GM19240 (cell line): ENCODE measurements around the gene LRRC59.
"Not testable (repeated sequence)": the region's sequence is repeated elsewhere in the genome, so short reads cannot be mapped to it uniquely, and the experiment has no call there.

Experiments used
- DNase-seq: peaks from one replicate; pipeline ENCODE4 v3.0.0; 2011; ENCODE audit warnings: low spot score; ENCODE audit not compliant: insufficient read length

LRRC59 gene

DNA sequence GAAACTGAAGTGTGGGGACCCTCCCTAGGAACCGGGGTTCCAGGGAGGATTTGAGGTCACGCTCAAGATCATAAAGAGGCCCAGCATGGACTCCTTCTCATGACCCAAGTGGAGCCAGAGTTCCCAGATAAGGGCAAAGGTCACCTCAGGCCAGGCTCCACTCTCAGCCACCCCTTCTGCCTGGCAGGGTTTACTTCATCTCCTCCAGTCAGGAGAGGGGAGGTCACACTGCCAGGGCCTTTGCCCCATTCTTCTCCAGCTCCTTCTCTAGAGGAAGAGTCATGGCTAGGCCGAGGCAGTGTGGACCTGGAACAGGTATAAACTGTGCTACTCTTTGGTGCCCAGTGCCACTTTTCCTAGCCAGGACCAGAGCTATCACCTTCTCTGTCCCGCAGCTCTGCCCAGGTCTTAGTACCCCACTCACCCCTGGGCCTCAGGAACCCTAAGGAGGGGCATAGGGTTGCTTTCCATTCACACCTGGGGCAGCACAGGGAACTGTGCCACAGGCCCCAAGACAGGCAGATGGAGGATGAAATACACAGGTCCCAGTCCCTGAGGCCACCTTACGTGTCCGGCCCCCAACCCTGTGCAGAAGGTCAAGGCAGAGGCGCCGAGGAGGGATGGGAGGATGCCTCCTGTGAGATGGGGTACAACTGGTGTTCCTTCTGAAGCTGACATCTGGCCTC, 27.8 kb upstream of the LRRC59 start:
- no peak for DNase-seq

DNA sequence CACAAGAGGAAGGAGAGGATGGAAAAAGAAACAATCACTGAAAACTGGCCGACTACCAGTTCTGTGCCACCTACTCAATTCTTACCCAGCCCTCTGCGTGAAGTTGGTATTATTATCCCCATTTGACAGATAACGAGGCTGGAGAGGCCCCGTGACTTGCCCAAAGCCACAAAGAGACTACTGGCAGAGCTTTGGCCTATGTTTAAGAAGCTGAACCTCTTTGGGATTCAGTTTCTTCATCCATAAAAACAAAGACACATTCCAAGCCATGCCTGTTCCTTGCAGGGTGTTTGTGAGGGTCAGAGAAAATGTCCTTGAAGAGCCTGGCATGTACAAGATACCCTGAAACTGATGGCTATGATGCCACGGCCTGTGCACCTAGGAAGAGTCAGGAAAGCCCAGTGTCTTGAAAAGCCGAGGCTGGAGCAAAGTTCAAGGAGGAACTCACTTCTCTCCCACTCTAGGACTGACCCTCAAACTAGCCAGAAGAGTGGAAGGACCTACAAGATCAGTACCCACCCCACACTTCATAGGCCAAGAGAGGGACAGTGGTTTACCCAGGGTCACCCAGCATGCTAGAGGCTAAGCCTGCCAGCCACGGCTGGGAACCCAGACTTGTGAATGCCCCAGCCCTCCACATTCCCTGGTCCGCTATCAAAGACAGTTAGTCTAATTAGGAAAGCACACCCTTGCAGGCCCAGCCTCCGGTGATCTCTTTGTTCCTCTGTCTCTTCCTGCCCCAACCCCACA, 27.1 kb upstream of the LRRC59 start:
- DNase-seq, result no peak

DNA sequence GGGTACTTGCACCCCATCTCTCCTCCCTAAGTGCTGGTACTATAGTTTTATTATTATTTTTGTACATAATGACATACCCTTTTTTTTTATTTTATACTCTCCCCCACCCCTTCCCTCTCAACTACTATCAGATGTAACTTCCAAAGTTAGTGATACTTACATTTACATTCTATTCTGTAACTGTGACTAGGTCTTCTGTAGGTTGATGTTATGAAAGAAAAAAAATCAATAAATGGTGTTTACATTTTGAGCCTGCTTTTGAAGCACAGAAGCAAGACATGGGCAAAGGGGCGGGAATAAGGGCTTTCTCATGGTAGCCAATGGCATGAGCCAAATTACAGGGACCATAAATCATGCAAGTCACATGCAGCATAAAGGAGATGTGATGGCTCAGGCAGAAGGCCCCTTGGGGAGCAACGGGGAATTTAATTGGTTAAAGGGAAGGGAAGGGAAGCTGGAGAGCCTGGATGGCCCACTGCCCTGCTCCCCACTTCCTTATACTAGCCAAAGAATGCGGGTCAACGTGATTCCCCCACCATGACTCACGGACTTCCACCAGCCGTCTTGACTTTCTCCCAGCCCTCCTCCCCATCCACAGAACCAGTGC, 26.3 kb upstream of the LRRC59 start:
- DNase-seq, result no peak

DNA sequence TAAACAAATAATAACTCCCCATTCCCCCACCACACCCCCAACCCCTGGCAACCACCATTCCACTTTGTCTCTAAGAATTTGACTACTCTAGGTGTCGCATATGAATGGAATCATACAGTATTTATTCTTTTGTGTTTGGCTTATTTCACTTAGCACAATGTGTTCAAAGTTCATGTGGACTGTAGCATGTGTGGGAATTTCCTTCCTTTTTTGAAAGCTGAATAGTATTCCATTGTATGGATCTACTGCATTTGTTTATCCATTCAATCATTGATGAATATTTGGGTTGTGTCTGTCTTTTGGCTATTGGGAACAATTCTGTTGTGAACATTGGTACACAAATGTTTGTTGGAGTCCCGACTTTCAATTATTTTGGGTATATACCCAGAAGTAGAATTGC, 25.4 kb upstream of the LRRC59 start:
- no peak for DNase-seq

DNA sequence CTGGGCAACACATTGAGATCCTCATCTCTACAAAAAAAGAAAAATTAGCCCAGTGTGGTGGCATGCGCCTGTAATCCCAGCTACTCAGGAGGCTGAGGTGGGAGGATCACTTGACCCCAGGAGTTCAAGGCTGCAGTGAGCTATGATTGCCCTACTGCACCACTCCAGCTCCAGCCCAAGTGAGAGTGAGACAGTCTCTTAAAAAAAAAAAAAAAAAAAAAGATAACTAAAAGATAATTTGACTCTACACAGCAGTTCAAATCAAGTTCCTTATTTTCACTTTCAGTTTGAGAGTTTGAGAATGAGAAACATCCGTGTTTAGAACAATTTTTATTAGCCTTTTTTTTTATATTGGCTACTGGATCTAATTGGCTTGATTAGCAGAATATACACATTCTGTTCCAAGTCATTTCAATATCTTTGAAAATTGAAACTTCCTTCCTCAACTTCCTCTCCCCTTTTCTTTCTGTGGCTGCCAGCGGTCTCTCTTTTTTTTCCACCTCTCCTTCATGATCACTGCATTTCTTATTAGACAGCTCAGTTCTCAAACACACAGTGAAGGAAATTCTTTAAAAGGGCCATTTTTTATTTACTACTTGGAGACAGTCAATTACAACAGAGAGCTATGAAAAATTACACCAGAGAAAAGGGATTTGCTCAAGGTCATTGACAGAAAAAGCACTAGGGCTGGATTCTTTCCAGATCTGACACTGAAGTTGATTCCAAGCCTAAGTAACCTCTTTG, 24.2 kb upstream of the LRRC59 start:
- no peak for DNase-seq

DNA sequence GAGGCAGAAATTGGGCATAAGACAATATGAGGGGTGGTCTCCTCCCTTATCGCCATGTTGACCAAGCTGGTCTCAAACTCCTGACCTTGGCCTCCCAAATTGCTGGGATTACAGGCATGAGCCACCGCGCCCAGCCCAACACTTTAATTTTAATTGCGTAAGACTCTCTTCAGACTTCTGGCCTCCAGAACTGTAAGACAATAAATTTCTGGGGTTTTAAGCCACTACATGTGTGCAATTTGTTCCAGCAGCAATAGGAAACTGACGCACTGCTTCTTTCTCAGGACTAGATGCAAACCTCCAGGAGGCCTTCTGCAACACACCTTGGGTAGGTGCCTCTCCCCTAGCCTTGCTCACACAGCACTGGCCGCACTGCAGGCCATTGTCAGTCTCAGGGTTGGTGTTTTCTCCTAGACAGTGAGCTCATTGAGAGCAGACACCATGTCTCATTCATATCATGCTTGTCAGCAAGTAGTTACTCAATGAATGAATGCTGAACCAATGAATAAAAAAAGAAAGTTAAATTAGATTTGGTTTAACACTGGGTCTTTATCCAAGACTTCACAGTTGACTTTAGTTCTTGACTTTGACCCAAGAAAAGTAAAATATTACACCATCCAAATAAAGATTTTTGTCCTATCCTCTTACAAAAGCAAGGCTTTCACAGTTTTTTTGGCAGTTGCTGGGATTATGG, 23.2 kb upstream of the LRRC59 start:
- DNase-seq, result no peak

DNA sequence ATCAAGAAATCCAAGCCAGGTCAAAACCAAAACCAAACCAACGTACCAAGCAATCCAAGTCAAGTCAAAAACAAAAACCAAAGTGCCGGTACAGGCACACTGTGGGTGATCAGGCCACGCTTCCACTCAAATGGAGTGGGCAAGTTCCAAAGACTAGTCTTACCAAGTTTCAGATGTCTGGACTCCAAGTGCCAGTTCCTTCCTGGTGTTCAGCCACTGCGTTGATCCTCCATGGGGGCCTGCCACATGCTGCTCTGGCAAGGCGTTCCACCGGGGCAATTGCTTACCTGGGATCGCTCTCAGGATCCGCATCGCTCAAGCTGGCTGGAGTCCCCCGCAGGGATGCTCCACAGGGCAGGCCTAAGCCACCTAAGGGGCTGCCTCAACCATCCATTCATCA, 22.3 kb upstream of the LRRC59 start:
- DNase-seq, result not testable (repeated sequence)

DNA sequence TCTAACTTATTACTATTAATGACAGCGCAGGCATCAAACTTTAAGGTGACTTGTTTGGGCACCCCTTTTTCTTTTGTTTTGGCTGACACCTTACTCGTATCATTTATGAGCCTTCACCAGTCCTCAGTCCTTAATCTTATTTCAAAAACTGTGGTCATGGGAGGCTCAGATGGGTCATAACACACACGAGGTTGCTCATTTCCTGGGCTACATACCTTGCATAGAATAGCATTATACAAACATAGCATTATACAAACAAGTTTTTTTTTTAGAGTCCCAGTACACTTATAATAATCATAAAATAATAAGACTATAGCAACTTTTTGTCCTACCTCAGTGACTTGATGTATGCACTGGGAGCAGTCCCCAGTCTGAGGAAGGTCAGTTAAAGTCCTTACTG, 17.5 kb upstream of the LRRC59 start:
- no peak for DNase-seq

DNA sequence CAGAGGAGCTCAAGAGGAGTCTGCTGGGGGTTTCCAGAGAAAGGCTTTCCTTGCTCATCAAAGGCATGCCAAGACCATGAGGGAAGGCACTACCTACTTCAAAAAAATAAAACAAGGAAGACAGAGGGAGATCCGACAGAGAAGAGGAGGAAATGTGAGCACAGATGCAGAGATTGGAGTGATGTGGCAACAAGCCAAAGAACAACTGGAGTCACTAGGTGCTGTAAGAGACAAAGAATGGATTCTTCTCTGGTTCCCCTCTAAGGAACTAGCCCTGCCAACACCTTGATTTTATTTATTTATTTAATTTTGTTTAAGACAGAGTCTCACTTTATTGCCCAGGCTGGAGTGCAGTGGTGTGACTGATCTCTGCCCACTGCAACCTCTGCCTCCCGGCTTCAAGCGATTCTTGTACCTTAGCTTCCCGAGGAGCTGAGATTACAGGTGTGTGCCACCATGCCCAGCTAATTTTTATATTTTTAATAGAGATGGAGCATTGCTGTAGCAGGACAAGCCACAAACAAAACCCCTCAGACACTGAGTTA, 14.9 kb upstream of the LRRC59 start:
- no peak for DNase-seq

DNA sequence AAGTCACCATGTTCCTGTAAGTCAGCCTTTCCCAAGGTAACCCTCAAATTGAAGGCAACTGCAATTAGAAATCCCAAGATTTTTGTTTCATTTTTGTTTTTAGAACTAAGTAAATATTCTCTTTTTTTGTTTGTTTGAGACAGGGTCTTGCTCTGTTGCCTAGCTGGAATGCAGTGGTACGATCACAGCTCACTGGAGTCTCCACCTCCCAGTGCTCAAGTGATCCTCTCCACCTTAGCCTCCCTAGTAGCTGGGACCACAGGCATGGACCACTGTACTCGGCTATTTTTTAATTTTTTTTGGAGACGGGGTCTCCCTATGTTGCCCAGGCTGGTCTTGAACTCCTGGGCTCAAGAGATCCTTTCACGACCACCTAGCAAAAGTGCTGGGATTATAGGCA, 10.6 kb upstream of the LRRC59 start:
- DNase-seq, result no peak

DNA sequence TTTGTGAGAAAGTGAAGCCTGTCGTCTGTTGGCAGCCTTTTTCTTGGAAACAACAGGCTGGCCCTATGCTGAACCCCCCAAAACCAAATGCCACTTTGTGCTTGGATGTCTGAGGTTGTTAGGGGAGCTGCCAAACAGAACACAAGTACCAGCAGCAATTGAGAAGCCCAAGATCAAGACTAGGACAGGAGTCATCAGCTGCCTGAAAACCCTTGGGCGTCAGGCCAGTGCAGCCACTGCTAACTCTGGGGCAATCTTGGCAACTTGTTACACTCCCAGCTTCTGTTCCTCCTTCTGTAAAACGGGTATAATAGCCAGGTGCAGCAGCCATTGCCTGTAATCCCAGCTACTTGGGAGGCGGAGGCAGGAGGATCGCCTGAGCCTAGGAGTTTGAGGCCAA, 9.3 kb upstream of the LRRC59 start:
- no peak for DNase-seq

DNA sequence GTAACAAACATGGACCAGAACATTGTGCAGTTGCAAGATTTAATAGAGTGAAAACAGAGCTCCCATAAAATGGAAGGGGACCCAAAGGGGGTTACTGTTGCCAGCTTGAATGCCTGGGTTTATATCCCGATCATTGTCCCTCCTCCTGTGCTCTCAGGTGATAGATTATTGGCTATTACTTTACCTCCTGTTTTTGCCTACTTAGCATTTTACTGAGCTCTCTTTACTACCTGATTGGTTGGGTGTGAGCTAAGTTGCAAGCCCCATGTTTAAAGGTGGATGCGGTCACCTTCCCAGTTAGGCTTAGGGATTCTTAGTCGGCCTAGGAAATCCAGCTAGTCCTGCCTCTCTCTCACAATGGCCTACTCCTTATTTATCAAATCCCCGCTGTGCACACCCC, 8.0 kb upstream of the LRRC59 start:
- not testable (repeated sequence) for DNase-seq

DNA sequence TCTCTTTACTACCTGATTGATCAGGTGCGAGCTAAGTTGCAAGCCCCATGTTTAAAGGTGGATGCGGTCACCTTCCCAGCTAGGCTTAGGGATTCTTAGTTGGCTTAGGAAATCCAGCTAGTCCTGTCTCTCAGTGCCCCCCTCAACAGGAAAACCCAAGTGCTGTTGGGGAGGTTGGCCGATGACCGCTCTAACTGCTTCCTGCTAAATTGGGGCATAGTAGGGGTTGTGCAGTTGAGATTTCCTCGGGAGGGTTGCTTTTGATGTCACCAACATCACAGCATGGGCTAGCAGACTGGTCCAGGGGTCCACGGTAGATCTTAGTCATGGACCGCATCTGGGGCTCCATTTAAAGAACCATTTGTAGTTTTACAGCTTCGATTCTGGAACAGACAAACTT, 2.3 kb upstream of the LRRC59 start:
- DNase-seq, result not testable (repeated sequence)

DNA sequence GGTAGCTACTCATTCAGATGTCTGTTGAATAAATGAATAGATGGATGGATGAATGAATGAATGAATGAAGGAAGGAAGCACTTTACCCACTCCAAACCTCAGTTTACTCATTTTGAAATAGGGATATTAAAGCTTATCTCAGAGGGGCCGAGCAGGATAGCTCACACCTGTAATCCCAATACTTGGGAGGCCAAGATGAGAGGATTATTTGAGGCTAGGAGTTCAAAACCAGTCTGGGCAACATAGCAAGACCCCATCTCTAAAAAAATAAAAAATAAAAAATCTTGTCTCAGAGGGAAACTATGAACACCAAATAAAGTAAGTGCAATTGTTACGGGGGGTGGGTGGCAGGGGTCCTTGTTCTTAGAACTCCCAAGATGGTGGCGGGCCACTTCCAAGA, 1.3 kb upstream of the LRRC59 start:
- DNase-seq, result not testable (repeated sequence)

DNA sequence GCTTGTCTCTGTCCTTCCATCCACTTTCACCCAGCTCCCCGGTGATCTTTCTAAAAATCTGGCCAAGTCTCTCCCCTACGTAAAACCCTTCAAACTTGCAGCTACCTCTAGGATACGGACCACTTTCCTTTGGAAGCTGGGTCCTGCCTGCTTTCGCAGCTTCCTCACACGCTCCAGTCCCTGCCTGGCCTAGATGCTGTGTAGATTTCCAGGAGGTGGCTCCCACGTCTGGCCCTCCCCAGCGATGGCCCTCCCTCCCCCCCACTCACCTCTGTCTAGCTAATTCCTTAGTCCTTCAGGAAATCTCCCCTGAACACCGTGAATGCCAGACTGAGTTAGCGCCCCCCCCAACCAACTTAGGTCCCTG, 579 bp upstream of the LRRC59 start:
- DNase-seq, result no peak

DNA sequence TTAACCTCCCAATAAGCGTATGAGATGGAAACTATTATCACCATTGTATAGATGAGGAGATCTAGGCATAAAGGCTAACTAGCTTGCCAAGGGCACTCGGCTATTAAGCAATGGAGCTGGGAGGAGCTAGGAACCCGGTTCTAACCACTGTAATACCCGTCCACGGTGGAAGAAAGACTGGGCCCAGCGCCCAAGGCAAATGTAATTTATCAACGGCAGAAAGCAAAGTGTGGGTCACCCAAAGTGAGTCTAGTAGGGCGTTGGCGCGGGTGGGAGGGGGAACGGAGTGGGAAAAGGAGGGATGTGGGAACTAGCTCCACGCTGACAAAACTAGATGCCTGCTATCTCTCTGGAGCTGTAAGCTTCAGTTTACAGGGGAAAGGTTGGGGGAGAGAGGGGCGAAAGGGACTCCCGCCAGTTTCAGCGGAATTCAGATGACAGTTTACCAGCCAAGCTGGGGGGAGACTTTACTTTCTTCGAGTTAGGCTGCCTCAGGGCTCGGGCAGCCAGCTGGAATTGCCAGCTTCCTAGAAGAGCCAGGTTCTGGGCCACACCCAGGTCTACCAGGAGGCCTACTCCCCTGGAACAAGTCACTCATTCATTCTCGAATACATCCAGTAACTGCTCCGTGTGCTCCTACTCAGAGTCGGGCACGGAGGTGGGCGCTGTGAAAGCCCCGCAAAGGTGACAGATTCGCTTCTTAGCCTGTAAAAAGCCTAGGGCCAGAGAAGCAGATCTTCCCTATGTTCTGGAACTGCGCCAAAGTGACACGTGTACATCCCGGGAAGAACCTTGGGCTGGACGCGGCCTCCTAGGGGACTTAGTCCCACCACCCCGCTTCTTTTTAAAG, 837 bp downstream of the LRRC59 start:
- no peak for DNase-seq

DNA sequence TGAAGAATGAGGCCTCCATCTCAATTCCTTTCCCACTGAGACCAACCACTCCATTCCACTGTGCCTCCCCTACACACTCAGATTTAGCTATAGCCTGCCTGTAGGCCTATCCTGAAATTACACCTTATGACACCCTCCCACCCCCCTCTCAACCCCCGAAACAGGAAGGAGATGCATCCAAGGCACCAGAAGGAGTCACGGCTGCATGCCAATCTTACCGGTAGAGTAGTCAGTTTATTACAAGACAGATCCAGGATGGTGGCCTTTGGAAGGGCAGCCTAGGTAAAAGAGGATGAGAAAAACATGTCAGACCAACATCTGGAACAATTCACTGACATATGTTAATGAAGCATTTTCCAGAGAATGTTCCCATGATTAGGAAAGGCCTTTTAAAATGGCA, 2.6 kb downstream of the LRRC59 start:
- DNase-seq, result no peak

DNA sequence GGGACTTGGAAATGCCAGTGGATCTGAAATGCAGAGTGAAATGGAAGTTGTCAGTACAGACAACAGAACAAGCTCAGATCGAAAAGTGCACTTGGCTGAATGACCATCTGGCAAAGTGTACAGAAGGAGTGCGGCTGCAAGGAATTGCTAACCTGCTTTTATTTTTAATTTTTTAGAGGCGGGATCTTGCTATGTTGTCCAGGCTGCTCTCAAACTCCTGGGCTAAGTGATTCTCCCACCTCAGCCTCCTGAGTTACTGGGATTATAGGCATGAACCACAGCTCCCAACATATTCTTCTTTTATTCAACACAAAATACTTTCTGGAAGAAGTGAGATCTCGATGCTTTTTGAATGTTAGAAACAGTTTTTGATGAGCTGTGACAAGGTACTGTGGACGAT, 3.6 kb downstream of the LRRC59 start:
- no peak for DNase-seq

DNA sequence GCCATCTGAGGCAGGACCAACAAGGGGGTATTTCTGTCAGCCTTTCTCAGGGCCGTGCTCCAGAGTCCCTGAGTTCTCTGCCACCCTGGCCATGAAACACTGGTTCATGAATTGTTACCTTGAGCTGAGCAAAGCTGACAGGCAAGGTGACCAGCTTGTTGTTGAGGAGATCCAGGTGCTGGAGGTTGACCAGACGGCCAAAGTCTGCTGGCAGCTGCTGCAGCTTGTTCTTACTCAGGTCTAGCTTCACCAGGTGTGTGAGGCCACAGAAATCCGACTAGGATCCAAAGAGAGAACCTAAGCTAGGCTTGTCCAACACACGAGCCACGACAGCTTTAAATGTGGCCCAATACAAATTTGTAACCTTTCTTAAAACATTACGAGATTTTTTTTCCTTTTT, 4.7 kb downstream of the LRRC59 start:
- no peak for DNase-seq

DNA sequence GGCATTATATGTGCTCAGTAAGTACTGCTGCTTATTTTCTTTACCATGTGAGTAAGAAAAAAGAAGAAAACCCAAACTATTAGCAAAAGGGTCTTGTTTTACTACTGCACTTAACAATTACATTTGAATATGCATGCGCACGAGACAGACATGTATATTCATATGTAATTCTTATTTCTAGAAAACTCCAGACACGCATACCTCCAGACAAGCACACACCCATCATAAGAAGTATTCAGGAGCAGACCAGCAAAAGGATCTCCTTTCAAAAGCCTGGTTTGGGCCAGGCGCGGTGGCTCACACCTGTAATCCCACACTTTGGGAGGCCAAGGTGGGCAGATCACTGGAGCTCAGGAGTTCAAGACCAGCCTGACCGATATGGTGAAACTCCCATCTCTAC, 7.8 kb downstream of the LRRC59 start:
- DNase-seq, result no peak
